ENCODE measurements around the gene ASCC3.

- TF ChIP-seq EZH2phosphoT487 (IDR thresholded peaks at IDR 0.05; ENCODE audit: borderline replicate concordance) (no peak), CTCF (conservative IDR thresholded peaks at IDR 0.05; ENCODE audit: low read length) (no peak)
Observed at GRCh38 chr6:100458841-100459591, 422.1 kb downstream of the ASCC3 start.

Measured in Loucy (cell line).